NCI-H1105 (cell line): Measurements from ENCODE around the gene PRDX2.

ENCODE experiments used
- DNase-seq: peaks from one replicate; lab custom pipeline; 2025; lab: John Stamatoyannopoulos, UW

The PRDX2 gene

DNA sequence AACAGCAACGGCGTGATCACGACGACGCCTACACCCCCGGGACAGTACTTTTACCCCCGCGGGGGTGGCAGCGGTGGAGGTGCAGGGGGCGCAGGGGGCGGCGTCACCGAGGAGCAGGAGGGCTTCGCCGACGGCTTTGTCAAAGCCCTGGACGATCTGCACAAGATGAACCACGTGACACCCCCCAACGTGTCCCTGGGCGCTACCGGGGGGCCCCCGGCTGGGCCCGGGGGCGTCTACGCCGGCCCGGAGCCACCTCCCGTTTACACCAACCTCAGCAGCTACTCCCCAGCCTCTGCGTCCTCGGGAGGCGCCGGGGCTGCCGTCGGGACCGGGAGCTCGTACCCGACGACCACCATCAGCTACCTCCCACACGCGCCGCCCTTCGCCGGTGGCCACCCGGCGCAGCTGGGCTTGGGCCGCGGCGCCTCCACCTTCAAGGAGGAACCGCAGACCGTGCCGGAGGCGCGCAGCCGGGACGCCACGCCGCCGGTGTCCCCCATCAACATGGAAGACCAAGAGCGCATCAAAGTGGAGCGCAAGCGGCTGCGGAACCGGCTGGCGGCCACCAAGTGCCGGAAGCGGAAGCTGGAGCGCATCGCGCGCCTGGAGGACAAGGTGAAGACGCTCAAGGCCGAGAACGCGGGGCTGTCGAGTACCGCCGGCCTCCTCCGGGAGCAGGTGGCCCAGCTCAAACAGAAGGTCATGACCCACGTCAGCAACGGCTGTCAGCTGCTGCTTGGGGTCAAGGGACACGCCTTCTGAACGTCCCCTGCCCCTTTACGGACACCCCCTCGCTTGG lies 9.3 kb downstream of the PRDX2 start:
- DNase-seq = peak; percentile 65

DNA sequence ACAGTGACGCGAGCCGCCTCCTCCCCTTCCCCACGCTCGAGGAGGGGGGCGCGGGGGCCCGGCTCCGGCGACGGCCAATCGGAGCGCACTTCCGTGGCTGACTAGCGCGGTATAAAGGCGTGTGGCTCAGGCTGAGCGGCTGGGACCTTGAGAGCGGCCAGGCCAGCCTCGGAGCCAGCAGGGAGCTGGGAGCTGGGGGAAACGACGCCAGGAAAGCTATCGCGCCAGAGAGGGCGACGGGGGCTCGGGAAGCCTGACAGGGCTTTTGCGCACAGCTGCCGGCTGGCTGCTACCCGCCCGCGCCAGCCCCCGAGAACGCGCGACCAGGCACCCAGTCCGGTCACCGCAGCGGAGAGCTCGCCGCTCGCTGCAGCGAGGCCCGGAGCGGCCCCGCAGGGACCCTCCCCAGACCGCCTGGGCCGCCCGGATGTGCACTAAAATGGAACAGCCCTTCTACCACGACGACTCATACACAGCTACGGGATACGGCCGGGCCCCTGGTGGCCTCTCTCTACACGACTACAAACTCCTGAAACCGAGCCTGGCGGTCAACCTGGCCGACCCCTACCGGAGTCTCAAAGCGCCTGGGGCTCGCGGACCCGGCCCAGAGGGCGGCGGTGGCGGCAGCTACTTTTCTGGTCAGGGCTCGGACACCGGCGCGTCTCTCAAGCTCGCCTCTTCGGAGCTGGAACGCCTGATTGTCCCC lies 10.1 kb downstream of the PRDX2 start, which contains the start of gene JUNB:
JUNB (plus strand) TSS at position 142 of the 706 bp plus-strand sequence; CDS start at position 428, 286 bp downstream.
- peak; percentile 94 for DNase-seq

DNA sequence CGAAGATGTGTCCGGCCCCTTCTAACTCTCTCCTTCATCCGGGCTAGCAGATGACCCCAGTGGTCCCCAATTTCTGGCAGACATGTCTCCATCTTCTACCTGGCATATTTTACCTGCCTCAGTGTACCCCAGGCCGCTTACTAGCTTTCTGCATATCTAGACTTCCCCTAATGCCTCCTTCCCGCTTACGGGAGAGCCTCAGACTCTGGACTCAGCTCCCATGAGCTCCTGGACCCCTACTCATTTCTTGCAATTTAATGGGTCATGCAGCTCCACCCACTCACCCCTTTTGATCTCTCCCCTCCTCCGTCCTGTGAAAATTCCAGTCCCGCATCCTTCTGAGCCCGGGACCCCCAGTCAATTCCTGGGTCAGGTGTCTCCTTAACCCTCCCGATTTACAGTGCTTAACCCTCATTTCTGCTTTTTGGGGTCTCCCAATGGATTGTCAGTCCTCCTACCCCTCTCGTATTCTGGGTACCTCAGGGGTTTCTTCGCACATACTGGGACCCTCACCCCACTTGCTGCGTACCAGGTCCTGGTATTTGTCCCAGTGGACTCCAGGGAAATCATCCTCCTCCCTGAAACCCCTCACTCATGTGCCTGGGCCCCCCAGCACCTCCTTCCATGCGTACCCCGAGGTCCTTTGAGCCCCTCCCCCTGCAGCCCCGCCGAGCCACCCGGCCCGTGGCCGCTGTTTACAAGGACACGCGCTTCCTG lies 10.8 kb downstream of the PRDX2 start:
- DNase-seq = no peak

DNA sequence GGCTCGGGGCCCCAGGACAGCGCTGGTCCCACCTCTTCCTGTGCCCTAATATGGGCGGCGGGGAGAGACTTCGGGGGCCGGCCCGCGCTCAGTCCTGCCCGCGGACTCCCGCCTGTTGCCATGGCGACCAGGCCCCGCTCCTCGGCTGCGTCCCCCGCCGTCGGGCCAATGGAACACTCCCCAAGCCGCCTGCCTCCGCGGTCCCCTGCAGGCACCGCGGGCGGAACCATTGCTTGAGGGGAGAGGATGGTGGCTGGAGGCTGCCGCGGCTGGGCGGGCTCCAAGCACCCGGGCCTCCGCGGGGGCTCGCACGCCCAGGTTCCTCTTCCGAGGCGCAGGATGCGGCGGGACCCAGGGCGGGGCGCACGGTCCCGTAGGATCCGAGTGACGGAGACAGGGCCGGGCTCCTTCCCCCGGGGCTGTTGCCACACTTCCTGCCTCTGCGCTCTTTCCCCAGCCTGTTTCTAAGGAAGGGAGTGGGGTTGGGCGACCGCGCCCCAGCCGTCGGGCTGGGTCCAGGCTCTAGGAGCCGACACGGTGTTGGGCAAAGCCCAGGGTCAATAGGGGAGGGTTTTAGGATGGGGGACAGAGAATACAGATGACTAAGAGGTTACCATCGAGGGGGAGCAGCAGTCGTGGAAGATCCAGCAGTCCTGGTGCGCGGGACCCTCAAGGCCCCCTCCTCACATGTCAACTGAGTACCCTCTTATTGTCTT lies 11.5 kb downstream of the PRDX2 start:
- peak; percentile 86 for DNase-seq

DNA sequence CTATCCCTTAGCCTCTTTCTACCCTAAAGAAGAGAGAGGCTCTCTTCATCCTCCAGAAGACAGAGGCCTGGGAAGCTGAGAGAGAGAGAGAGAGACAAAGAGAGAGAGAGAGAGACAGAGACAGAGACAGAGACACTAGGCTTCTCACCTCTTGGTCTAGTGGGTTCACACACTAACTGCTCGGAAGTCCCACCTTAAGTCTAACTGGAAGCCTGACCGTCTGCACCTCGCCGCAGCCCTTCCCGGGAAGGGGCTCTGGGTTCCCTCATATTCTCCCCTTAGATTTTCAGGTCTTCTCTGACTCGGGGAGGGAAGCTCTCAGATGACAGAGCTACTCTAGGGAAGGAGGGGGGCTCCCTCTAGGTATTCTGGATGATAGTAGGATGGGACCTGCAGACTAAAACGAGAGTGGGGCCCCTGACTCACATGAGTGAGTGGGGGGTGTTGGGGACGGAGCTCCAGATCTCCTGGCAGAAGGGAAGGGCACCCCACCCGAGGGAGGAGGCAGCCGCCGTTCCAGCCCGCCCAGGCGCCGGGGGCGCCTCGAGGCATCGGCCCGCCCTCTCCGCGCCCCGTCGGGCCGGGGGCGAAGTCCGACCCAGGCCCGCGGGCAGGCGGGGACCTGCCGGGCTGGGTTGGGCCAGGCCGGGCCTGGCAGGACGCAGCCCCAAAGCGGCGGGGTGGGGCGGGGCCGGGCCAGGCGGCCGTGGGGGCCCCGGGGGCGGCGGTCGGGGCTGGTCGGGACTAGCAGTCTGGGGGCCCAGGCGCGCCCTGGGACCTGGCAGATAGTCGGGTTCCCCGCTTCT lies 12.3 kb downstream of the PRDX2 start:
- DNase-seq = no peak

DNA sequence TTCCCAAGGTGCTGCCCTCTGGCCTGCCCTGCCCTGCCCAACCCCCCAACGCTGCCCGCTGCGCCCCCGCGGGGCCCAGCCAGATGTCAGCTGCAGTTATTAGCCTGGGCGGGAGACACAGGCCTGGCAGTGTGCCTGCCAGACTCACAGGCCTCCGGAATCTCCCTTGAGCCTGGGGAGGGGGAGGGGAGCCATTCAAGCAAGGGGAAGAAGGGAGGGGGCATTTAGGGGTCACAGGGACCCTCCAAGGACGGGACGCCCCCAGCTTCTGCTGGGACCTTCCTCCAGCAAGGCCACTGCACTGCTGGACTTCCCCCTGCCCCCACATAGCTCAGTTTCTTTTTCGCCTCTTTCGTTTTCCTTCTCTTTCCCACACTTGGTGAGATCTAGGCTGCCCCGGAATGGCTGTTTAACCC lies 12.9 kb downstream of the PRDX2 start:
- peak; percentile 68 for DNase-seq

DNA sequence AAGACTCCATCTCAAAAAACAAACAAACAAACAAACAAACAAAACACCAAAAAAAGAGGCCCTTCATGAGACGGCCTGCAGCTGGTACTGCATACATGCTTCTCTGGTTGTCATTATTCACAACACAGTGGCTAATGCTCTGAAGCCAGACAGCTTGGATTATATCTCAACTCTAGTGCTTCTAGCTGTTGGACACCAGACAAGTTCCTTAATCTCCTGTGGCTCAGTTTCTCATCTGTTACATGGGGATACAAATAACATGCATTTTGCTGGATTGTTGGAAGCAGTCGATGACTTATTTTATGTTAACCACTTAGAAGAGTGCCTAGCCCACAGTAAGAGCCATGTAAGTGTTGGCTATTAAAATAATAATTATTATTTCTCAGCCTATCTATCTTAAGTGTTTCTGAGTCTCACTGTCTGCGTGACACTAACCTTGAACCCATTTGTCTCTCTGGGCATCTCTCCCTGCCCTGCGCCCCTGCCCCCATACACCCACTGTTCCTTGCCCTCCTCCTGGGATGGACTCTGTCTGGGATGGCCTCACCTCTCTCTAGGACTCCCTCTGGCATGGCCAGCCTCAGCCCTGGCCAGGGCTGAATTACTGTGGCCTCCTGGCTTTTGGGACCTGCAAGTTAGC lies 13.4 kb downstream of the PRDX2 start:
- no peak for DNase-seq

DNA sequence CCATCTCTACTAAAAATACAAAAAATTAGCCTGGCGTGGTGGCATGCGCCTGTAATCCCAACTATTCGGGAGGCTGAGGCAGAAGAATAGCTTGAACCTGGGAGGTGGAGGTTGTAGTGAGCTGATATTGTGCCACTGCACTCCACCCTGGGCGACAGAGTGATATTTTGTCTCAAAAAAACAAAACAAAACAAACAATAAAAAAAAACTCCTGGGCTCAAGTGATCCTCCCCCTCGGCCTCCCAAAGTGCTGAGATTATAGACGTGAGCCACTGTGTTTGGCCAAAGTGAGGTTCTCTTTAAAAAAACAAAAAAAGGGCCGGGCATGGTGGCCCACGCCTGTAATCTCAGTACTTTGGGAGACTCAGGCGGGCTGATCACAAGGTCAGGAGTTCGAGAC lies 14.1 kb downstream of the PRDX2 start:
- no peak for DNase-seq

DNA sequence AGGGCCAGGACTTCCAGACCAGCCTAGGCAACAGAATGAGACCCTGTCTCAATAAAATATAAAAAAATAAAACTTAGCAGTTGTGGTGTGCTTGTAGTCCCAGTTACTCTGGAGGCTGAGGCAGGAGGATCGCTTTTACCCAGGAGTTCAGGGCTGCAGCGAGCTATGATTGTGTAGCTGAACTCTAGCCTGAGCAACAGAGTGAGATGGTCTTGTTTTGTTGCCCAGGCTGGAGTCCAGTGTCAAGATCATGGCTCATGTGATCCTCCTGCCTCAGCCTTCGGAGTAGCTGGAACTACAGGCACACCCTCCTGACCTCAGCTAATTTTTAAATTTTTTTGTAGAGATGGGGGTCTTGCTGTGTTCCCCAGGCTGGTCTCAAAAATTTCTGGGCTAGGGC lies 14.6 kb downstream of the PRDX2 start:
- DNase-seq = no peak

DNA sequence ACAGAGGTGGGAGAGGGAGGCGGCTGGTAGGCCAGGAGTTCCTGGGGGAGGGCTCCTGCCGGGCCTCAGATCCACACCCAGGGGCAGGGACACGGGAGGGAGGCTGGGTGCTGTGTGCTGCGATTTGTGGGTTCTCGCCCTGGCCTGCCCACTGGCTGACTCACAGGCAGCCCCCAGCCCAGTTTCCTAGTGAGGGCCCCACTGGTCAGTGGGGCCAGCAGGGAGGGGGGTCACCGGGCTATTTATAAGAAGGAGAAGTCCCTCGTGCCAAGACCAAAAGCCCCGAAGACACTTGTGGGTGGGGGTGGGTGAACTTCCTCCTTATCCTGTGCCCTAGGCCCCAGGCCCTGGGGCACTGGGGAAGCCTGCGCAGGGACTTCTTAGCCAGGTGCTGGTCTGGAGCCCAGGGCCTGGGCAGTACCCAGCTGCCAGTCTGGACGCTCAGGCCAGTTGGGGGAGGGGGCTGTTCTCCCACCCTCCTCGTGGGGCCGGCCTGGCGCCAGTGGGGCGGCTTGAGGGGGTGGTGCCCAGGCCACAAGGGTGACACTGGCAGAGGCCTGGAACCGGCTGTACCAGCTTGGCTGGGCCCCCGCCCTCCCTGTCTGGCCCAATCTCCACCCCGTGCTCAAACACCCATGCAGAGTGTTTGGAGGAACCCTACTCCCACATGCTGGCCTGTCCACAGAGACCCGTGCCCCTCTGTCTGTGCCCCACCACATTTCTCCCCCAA lies 15.3 kb downstream of the PRDX2 start:
- no peak for DNase-seq

DNA sequence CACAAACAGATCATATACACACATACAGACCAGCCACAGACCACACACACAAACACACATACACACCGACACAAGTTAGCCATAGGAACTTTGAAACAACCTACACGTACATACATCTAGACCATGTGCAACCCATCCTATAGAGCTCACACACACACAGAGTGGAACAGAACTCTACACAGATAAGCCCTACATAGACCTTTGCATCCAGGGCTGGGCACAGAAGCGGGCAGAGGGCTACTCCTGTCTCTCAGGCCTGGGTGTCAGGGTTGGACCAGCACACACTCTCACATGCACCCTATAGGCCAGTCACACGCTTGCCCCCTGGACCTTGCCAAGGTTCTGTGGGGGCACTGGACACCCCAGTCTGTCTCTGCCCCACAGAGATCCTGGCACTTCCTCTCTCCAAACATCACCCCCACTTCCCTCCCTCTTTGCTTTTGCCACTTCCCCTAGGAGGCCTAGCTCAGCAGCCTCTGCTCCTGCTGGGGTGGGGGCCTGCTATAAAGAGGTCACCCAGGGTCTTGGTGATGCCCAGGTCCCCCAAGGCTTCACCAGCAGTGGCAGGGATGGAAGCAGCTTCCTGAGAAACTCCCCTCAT lies 16.1 kb downstream of the PRDX2 start:
- DNase-seq = no peak

DNA sequence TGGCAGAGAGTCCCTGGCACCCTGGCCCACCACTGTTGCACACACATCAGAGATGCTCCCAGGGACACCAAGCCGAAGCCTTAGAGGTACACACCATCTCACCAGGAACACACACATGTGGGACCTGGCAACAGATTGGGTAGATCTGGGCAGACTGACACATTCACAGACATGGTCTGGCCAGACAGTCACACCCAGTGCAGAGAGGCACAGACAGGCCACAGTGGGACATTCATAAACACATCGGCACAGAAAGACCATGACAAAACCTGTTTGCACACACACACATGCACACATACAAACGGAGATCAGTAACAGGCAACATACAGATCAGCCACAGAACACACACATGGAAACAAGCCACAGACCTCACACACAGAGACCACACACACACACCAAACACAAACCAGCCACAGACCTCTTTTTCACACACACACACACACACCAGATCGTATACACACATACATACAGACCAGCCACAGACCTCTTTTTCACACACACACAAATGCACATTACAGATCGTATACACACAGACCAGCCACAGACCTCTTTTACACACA lies 16.6 kb downstream of the PRDX2 start:
- DNase-seq = no peak

DNA sequence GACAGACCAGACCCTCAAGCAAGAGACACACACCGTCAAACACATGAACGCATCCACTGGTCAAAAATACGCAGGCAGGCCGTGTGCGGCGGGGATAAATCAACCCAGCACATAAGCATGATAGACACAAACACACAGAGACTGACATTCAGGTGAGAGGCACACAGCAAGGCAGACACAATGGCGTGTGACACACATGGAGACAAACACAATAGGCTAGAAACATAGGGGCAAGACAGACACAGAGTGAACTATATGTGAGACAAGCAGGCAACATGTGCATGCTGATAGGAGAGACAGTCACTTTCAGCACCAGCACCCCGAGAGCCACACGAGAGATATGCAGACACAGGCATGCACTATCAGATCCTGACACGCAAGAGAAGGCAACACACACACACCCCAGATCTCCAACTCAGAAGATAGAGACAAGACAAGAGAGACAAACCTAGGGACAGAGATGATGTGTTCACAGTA lies 17.2 kb downstream of the PRDX2 start:
- no peak for DNase-seq

DNA sequence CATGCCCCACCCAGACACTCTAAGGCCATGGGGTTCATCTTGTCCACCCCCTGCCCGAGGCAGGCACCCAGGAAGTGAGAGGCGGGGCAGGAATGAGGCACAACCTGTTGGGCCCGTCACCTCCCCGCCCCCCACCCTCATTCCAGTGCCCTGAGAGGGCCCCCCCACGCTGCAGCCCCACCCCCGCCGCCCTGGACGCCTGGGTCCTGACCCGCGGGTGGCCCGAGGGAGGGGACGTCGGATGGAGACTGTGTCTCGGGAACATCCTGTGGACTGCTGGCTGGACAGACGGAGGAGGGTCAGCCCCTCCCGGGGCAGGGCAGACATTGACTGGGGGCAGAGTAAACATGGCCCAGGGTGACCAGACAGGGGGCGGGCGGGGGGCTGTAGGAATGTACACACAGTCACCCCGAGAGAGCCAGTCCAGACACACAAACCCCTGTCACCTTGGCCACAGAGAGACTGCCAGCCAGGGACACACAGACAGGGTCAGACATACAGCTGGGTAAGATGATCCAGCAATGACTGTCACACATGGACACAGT lies 17.7 kb downstream of the PRDX2 start:
- DNase-seq = no peak

DNA sequence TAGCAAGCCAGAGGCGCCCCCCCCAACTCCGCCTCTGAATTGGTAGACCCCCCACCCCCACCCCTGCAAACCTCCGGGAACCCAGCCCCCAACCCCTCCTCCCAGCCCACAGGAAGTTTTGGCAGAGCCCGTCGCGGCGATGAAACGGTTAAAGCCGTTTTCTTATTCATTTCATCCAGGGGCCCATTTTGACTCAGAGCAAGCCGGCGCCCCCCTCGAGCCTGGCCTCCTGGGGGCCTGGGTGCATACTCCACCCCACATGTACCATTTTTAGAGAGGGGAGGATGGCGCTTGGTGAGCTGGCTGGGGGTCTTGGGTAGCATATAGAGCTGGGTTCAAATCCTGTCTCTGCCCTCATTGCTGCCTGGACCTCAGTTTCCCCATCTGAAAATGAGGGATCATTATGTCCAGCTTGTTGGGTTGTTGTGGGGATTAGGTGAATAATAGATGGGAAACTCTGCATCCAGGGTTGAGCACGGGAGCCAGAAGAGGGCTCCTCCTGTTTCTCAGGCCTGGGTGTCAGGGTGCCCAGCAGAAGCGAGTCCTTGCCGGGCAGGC lies 18.2 kb downstream of the PRDX2 start:
- DNase-seq = no peak

DNA sequence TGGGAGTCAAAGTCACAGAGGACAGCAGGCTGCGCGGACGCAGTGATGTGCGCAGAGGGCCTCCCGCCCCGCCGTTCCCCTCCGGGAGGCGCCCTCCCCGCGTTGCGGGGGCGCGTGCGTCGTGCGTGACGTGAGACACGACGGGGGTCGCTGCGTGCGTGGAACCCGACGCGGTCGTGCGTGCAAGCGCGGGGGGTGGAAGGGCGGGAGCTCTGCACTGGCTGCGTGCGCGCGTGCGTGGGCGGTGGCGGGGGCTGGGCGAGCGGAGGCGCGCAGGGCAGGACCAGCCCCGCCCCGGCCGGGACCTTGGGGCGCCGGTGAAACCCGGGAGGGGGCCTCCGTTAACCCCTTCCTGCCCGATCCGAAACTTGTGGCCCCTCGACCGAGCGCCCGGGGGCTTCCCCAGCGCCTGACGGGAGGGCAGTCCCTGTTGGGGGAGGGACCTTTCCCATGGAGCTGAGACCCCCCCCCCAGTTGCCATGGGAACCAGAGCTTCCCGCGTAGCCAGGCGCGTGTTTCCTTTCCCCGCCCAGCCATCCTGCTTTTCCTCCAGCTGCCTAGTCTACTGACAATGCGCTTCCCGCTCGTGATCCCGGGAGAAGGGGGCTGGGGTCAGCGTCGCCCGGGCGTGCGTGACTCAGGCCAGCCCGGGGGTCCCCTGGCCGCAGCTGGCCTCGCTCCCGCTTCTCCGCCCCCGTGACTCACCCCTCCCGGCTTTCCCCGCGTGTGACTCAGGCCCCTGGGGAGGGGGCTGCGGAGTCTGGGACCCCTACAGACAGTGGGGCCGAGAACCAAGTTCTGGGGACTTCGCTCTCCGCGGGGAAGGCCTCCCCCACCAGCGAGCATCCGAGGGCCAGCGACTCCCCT lies 18.9 kb downstream of the PRDX2 start:
- peak; percentile 78 for DNase-seq

DNA sequence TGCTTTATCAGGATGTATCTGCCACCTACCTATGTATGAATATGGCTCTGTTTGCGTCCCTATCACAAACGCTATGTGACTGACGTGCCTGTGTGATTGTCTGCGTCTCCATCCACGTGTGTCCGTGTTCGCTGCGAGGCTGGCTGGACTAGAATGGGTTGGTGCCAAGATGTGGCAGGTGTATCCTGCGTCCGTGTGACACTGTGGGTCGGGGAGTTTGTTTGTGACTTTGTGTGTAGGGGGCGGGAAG lies 19.5 kb downstream of the PRDX2 start:
- peak; percentile 52 for DNase-seq
